ENCODE data around the gene CCR9.

Gene CCR9

DNA sequence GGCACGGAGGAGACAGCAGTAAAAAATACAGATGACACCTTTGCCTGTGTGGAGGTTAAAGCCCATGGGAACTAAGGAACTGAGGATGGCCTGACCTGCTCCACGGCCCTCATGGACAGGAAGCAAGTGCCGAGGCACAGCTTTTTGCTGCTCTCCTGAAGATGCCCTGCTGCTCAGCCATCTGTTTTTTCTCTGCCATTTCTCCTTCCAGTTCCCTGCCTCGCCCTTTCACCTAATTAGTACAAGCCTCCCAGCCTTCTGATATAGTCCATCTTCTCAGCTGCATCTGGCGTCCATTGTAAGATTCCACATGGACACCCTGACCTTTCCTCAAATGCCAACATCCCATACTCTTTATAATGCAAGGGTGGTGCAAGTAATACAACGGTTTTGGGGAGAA is 45.2 kb downstream of the CCR9 start:
- Histone ChIP-seq H3K27me3 (ENCODE audit: control insufficient read depth, insufficient read depth, low read length) (no peaks in the 10 kb centered on the region), H3K4me1 (ENCODE audit: control insufficient read depth, low read depth, low read length) (no peaks in the 10 kb centered on the region), H3K27ac (ENCODE audit: low read length) (no peak overlapping the region), H3K9ac (ENCODE audit: low read length) (no peak overlapping the region), H3K4me3 (ENCODE audit: low read length) (no peak overlapping the region), H3K36me3 (ENCODE audit: control insufficient read depth, low read depth, low read length) (peaks cover 44% of the 10 kb centered on the region), H3K9me3 (ENCODE audit: control insufficient read depth, low read depth, low read length) (no peaks in the 10 kb centered on the region)

DNA sequence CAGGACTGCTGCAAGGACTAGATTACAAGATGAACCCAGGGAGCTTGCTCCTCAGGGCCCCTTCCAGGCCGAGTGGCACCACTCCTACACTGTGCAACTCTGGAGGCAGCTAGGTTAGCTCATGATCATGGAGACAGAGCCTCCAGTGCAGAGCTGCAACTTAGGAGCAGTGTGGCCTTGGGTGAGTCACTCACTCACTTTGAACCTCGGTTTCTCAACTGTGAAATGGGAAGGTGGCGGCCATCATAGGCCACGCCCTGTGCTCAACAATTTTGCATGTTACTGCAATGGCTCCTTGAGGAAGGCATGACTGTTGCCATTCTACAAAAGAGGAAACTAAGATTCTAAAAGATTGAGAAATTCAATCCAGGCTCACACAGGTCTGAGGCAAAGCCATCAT is 45.8 kb downstream of the CCR9 start:
- Histone ChIP-seq H3K27ac (ENCODE audit: low read length) (no peak overlapping the region), H3K4me1 (ENCODE audit: control insufficient read depth, low read depth, low read length) (no peaks in the 10 kb centered on the region), H3K27me3 (ENCODE audit: control insufficient read depth, insufficient read depth, low read length) (no peaks in the 10 kb centered on the region), H3K36me3 (ENCODE audit: control insufficient read depth, low read depth, low read length) (peaks cover 44% of the 10 kb centered on the region), H3K9ac (ENCODE audit: low read length) (no peak overlapping the region), H3K4me3 (ENCODE audit: low read length) (no peak overlapping the region), H3K9me3 (ENCODE audit: control insufficient read depth, low read depth, low read length) (no peaks in the 10 kb centered on the region)

DNA sequence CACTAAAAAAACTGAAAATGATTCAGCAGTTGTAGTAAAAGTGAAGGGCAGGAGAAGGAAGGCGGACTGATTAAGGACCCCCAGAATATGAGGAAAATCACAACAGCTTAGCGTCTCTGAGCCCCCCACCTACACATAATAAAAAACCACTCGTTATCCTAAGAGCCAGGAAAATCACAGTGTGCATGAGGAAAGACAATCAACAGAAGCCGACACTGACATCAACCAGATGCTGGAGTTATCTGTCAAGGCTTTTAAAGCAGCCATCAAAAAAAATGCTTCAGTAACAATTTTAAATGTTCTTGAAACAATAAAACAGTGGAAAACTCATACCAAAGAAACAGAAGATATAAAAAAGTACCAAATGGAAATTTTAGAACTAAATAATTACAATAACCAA is 47.2 kb downstream of the CCR9 start:
- peaks cover 38% of the 10 kb centered on the region for H3K36me3 ChIP-seq (ENCODE audit: control insufficient read depth, low read depth, low read length)

DNA sequence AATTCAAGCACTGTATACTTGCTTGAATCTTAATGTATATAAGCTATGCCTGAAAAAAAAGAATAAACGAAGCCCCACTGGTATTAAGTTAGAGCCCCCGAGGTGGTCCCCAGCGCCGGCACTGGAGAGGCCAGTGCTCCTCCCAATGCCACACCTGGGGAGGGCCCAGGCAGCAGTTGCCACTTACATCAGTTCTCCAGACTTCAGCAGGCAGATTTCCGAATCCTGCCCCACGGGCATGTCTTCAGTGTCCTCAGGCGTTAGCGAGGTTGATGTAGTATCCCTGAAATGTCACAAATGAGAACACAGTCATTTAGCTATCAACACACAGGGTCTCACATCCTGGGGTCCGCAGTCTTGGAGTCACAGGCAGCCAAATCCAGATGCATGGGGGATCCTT is 49.9 kb downstream of the CCR9 start:
- no peak overlapping the region for H3K27ac ChIP-seq (ENCODE audit: low read length)
- H3K4me3 ChIP-seq (ENCODE audit: low read length) = no peak overlapping the region
- H3K9me3 ChIP-seq (ENCODE audit: control insufficient read depth, low read depth, low read length) = no peaks in the 10 kb centered on the region
- peaks cover 4% of the 10 kb centered on the region for H3K4me1 ChIP-seq (ENCODE audit: control insufficient read depth, low read depth, low read length)
- H3K27me3 ChIP-seq (ENCODE audit: control insufficient read depth, insufficient read depth, low read length) = no peaks in the 10 kb centered on the region
- H3K9ac ChIP-seq (ENCODE audit: low read length) = no peak overlapping the region
- H3K36me3 ChIP-seq (ENCODE audit: control insufficient read depth, low read depth, low read length) = peaks cover 22% of the 10 kb centered on the region

More for the DNA sequence above, 47.2 kb downstream of the CCR9 start:
- Histone ChIP-seq H3K4me3 (ENCODE audit: low read length) (no peak overlapping the region), H3K4me1 (ENCODE audit: control insufficient read depth, low read depth, low read length) (no peaks in the 10 kb centered on the region), H3K9me3 (ENCODE audit: control insufficient read depth, low read depth, low read length) (no peaks in the 10 kb centered on the region), H3K27me3 (ENCODE audit: control insufficient read depth, insufficient read depth, low read length) (no peaks in the 10 kb centered on the region), H3K27ac (ENCODE audit: low read length) (no peak overlapping the region), H3K9ac (ENCODE audit: low read length) (no peak overlapping the region)

DNA sequence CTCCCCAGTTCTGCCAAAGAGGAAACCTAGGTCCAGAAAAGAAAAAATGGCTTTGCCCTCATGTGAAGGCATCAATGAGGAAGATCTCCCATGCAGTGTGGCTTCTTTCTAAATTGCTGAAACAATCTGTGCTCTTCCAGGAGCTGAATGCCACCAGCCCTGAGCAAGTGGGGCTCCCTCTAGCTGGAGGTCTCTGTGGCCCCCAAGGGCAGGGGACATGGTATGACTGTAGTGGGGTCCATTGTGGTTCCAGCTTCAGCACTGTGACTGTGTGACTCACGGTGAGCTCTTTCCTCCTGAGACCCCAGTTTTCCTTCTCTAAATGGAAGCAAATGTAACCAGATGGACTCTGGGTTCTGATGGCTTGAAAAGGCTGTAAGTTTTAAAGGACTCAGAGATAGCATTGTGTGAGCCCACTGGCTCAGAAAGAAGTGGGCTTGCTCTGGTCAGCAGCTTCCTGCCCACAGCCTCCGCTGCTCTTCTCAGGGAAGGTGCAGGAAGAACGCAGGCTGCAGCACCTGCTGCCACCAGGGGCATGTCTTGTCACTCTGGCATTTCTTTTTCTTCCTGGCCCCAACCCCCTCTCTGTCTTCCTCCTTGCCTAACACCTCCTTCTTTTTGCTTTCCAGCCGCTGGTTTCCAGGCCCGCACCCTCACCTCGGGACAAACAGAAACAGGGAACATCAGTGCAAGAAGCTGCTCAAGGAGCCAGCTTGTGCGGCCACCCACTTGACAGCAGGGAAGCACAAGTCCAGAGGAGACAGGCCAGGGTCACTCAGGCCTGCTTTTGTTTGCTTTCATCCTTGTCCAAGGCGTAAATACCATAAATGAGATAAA is 51.1 kb downstream of the CCR9 start:
- H3K36me3 ChIP-seq (ENCODE audit: control insufficient read depth, low read depth, low read length) = peaks cover 19% of the 10 kb centered on the region
- H3K4me1 ChIP-seq (ENCODE audit: control insufficient read depth, low read depth, low read length) = peaks cover 4% of the 10 kb centered on the region
- no peak overlapping the region for H3K9ac ChIP-seq (ENCODE audit: low read length)
- H3K27ac ChIP-seq (ENCODE audit: low read length) = no peak overlapping the region
- no peak overlapping the region for H3K4me3 ChIP-seq (ENCODE audit: low read length)
- H3K27me3 ChIP-seq (ENCODE audit: control insufficient read depth, insufficient read depth, low read length) = no peaks in the 10 kb centered on the region
- no peaks in the 10 kb centered on the region for H3K9me3 ChIP-seq (ENCODE audit: control insufficient read depth, low read depth, low read length)

DNA sequence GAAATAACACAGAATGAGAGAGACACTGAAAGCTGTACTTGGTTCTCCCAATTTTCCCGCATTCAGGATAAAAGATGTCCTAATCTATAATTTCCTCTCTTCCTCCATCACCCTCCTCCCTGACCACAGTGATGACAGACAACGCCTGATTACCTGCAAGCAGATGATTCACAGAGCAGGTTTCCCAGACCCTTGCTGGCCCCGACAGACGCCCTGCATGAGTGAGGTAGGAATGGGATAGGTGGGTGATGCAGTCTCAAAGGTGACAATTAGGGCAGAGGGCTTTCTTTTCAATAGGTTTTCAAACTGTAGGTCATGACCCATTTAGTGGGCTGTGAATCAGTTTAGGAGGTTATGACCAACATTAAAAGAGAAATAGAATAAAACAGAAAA is 51.7 kb downstream of the CCR9 start:
- H3K9me3 ChIP-seq (ENCODE audit: control insufficient read depth, low read depth, low read length) = no peaks in the 10 kb centered on the region
- no peak overlapping the region for H3K9ac ChIP-seq (ENCODE audit: low read length)
- peaks cover 13% of the 10 kb centered on the region for H3K36me3 ChIP-seq (ENCODE audit: control insufficient read depth, low read depth, low read length)
- no peaks in the 10 kb centered on the region for H3K27me3 ChIP-seq (ENCODE audit: control insufficient read depth, insufficient read depth, low read length)
- peaks cover 4% of the 10 kb centered on the region for H3K4me1 ChIP-seq (ENCODE audit: control insufficient read depth, low read depth, low read length)
- H3K4me3 ChIP-seq (ENCODE audit: low read length) = no peak overlapping the region
- no peak overlapping the region for H3K27ac ChIP-seq (ENCODE audit: low read length)

DNA sequence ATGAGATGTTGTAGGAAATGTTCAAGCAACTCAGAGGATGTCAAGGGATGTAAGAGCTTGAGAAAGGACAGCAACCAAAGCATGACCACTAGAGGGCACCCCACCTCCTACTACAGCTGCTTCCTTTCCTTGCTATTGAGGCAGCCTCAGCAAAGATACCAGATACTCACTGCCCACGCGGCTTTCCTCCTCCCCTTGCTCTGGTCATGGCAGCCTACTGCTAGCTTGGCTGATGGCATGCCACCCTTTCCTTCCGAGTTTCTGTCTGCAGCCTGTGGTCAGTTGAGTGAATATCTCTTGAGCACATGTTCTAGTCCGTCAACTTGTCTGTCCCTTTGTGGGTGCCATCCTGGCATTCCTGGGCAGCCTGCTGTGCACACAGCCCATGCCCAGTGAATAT is 52.5 kb downstream of the CCR9 start:
- H3K4me3 ChIP-seq (ENCODE audit: low read length) = no peak overlapping the region
- H3K9ac ChIP-seq (ENCODE audit: low read length) = no peak overlapping the region
- H3K4me1 ChIP-seq (ENCODE audit: control insufficient read depth, low read depth, low read length) = peaks cover 4% of the 10 kb centered on the region
- no peak overlapping the region for H3K27ac ChIP-seq (ENCODE audit: low read length)
- H3K9me3 ChIP-seq (ENCODE audit: control insufficient read depth, low read depth, low read length) = no peaks in the 10 kb centered on the region
- peaks cover 10% of the 10 kb centered on the region for H3K36me3 ChIP-seq (ENCODE audit: control insufficient read depth, low read depth, low read length)
- H3K27me3 ChIP-seq (ENCODE audit: control insufficient read depth, insufficient read depth, low read length) = no peaks in the 10 kb centered on the region

DNA sequence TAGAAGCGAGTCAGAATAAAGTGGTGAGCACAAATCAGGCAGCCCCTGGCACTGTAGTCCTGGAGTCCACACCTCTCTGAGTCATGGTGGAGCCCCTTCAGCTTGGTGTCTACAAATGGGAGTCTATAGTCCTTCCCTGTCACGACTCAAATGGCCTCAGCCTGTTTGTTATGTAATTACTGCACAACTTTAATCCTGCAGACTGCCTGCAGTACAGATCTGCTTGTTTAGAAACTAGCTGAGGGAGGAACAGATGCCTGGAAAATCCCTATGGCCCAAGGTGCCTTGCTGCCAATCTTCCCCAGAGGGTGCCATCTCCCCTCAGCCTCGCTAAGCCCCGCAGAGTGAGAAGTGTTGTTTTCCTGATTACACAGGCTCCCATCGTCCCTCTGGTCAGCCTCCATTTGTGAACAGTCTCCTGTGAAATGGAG is 53.0 kb downstream of the CCR9 start:
- Histone ChIP-seq H3K9me3 (ENCODE audit: control insufficient read depth, low read depth, low read length) (no peaks in the 10 kb centered on the region), H3K4me3 (ENCODE audit: low read length) (no peak overlapping the region), H3K36me3 (ENCODE audit: control insufficient read depth, low read depth, low read length) (peaks cover 9% of the 10 kb centered on the region), H3K4me1 (ENCODE audit: control insufficient read depth, low read depth, low read length) (peaks cover 4% of the 10 kb centered on the region), H3K27ac (ENCODE audit: low read length) (no peak overlapping the region), H3K9ac (ENCODE audit: low read length) (no peak overlapping the region), H3K27me3 (ENCODE audit: control insufficient read depth, insufficient read depth, low read length) (no peaks in the 10 kb centered on the region)

DNA sequence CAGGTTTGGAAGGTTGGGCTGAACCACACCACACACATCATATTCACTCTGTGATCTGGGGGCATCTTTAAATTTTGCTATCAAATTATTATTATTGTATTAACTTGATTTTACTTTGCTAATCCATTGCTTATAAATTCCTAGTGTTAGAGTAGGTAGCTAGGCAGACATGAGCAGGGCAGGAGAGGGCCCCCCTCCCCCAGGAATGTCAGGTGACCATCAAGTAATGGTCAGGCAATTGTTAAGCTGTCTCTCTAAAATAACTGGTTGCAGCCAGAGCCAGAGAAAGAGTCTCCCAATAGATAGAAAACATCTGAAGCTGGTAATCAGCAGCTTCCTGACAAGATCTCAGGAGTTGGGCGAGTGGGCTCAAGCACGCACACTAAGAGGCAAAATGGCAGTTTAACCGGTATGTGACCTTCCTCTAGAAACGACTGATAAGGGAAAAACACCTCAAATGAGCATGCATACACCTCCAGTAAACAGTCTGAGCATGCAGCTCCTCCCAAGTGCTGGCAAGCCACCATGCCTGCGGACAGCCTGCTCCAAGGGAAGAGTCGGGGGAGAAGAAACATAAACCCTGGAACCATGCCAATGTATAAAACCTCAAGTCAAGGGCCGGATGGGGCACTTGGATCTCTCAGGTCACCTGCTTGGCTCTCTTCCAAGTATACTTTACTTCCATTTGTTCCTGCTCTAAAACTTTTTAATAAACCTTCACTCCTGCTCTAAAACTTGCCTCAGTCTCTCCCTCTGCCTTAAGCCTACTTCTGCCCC is 53.8 kb downstream of the CCR9 start:
- H3K4me3 ChIP-seq (ENCODE audit: low read length) = no peak overlapping the region
- H3K27ac ChIP-seq (ENCODE audit: low read length) = no peak overlapping the region
- peaks cover 3% of the 10 kb centered on the region for H3K36me3 ChIP-seq (ENCODE audit: control insufficient read depth, low read depth, low read length)
- H3K27me3 ChIP-seq (ENCODE audit: control insufficient read depth, insufficient read depth, low read length) = no peaks in the 10 kb centered on the region
- peaks cover 4% of the 10 kb centered on the region for H3K4me1 ChIP-seq (ENCODE audit: control insufficient read depth, low read depth, low read length)
- H3K9me3 ChIP-seq (ENCODE audit: control insufficient read depth, low read depth, low read length) = no peaks in the 10 kb centered on the region
- H3K9ac ChIP-seq (ENCODE audit: low read length) = no peak overlapping the region

DNA sequence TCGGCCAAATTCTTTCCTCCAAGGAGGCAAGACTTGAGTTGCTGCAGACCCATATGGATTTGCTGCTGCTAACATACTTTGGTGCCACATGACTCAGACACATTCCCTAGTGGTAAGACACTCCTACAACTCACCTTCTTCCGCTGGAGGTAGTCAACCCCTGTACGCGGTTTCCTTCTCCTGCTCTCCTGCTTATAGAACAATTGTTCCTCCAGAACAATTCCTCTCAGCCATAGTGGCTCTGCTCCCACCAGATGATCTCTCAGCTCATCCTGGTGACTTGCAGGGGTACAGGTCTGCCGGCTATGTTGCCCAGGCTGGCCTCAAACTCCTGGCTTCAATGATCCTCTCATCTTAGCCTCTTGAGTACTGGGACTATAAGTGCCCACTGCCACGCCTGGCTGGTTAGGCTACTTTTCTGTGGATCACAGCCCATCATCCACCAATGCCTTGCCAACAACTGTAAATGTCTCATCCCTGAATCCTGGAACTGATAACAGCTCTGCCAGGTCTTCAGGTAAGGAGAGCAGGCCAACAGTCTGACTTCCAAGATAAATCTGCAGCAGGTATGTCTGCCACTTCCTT is 54.5 kb downstream of the CCR9 start:
- Histone ChIP-seq H3K36me3 (ENCODE audit: control insufficient read depth, low read depth, low read length) (no peaks in the 10 kb centered on the region), H3K4me1 (ENCODE audit: control insufficient read depth, low read depth, low read length) (peaks cover 4% of the 10 kb centered on the region), H3K9ac (ENCODE audit: low read length) (no peak overlapping the region), H3K27me3 (ENCODE audit: control insufficient read depth, insufficient read depth, low read length) (no peaks in the 10 kb centered on the region), H3K4me3 (ENCODE audit: low read length) (no peak overlapping the region), H3K9me3 (ENCODE audit: control insufficient read depth, low read depth, low read length) (no peaks in the 10 kb centered on the region), H3K27ac (ENCODE audit: low read length) (no peak overlapping the region)

DNA sequence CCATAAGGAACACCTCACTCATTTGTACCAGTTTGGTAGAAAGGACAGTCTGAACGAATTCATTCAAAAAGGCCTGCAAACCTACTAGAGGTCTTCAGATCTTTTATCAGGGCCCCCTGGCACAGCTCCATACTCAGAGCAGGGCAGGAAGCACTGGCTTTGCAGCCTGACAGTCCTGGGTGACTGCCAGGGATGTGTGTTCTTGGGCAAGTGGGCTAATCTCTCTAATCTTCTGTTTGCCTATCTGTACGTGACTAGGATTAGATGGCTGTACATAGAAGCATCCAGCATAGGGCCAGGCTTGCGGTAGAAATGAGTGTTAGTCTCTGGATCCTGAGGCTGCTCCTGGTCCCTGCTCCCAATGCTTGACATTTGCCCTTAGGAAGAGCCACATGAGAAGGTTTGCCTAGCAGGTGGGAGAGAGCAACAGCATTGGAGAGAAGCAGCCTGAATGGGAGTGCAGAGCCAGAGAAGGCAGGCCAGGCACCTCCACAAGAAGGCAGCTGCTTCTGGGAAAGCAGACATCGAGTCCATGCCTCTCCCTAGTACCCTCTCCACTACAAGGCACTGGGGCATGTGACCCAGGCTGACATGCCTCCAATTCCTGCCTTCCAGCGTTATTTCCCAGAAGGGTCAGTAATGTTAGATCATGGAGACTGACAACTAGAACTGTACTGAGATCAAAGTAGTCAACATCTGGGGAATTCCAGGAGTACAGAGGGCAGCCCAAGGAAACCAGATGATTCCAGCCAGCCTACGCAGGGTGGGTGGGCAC is 55.9 kb downstream of the CCR9 start:
- H3K27ac ChIP-seq (ENCODE audit: low read length) = no peak overlapping the region
- peaks cover 4% of the 10 kb centered on the region for H3K4me1 ChIP-seq (ENCODE audit: control insufficient read depth, low read depth, low read length)
- peaks cover 10% of the 10 kb centered on the region for H3K36me3 ChIP-seq (ENCODE audit: control insufficient read depth, low read depth, low read length)
- no peaks in the 10 kb centered on the region for H3K27me3 ChIP-seq (ENCODE audit: control insufficient read depth, insufficient read depth, low read length)
- no peaks in the 10 kb centered on the region for H3K9me3 ChIP-seq (ENCODE audit: control insufficient read depth, low read depth, low read length)
- H3K4me3 ChIP-seq (ENCODE audit: low read length) = no peak overlapping the region
- no peak overlapping the region for H3K9ac ChIP-seq (ENCODE audit: low read length)

Data from iPS-18a (cell line).